T-helper 1 cell (primary cell): ENCODE data around the gene CLPTM1.
"Not testable (repeated sequence)": the region's sequence is repeated elsewhere in the genome, so short reads cannot be mapped to it uniquely, and the experiment has no call there.

ENCODE experiments used
- DNase-seq, 5 donors: peaks; one replicate each; pipeline ENCODE4 v3.0.0-alpha.2; 2012 to 2020

CLPTM1 gene

DNA sequence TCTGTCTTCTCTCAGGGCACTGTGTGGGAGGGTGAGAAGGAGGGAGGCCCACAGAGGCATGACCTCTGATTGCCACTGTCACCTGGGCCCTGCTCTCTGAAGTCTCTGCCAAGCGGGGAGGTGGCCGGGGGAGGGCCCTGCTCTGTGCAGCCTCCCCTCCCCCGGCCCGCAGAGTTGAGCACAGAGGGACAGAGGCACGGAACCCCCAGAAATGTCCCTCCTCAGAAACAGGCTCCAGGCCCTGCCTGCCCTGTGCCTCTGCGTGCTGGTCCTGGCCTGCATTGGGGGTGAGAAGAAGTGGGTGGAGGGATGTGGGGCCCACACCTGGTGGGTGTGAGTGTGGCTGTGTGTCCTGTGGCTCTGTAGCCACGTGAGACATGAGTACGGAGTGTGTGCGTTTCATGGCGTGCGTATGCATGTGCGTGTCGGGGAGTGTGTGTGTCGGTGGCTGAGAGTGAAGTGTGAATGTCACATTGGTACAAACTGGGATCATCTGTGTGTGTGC lies 13.1 kb upstream of the CLPTM1 start, which contains the start of gene APOC4:
TSS of gene APOC4 (plus strand) at position 171 of the 505 bp plus-strand sequence. CDS start at position 212, 41 bp downstream.
- DNase-seq: no peak

DNA sequence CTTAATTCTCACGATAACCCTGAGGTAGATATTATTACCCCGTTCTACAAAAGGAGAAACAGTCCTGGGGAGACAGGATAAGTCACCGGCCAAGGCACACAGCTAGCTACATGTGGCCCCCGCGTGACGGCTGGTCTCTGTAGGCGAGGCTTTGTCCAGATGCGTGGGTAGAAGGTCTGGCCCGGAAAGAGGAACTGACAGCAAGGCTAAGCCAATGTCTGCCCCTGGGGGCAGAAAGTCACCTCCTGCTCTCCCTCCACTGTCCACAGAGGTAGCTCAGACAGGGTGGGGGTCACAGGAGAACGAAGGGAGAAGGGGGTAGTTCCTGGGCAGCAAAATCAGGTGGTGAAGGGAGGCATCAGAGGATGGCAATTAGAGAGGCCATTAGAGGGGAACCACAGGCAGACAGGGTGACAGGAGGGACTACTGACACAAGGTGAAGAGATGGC lies 11.4 kb upstream of the CLPTM1 start:
- DNase-seq: no peak

DNA sequence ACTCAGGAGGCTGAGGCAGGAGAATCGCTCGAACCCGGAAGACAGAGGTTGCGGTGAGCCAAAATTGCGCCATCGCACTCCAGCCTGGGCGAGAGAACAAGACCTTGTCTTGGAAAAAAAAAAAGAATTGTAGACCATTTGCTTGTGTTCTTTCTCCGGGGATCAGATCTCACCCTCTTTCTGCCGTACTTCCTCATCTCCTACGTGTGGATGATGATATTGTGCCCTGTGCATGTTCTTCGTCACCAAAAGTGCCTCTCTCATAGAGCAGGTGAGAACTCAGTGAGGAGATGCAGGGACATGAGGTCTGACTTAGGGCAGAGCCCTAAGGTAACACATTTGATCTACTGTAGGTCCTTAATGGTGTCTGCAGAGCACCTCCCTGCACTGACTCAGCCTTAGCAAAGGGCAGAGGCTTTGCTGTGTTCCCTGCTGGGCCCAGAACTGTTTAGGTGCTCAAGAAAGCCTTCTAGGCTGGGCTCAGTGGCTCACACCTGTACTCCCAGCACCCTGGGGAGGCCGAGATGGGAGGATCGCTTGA lies 8.1 kb upstream of the CLPTM1 start:
- no peak for DNase-seq

DNA sequence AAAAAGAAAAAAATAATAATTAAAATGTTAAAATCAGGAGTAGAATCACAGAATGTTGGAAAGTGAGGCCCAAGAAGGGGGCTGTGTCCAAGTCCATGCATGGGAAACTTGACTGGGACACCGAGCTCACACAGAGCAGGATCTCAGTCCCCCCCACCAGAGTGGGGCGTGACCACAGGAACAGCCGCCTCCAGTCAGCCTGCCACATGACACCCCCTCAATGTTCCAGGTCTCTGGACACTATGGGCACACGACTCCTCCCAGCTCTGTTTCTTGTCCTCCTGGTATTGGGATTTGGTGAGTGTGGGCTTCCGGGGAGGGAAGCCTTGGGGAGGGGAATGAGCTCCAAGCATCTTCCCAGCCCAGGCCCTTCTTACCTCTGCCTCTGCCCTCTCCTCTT lies 6.9 kb upstream of the CLPTM1 start:
- DNase-seq: no peak

DNA sequence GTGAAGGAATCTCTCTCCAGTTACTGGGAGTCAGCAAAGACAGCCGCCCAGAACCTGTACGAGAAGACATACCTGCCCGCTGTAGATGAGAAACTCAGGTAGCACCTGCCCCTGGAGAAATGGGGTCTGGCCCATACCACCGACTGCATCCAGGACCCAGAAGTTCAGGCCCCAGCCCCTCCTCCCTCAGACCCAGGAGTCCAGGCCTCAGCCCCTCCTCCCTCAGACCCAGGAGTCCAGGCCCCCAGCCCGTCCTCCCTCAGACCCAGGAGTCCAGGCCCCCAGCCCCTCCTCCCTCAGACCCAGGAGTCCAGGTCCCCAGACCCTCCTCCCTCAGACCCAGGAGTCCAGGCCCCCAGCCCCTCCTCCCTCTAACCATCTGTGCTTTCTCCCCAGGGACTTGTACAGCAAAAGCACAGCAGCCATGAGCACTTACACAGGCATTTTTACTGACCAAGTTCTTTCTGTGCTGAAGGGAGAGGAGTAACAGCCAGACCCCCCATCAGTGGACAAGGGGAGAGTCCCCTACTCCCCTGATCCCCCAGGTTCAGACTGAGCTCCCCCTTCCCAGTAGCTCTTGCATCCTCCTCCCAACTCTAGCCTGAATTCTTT lies 6.3 kb upstream of the CLPTM1 start:
- DNase-seq: no peak

DNA sequence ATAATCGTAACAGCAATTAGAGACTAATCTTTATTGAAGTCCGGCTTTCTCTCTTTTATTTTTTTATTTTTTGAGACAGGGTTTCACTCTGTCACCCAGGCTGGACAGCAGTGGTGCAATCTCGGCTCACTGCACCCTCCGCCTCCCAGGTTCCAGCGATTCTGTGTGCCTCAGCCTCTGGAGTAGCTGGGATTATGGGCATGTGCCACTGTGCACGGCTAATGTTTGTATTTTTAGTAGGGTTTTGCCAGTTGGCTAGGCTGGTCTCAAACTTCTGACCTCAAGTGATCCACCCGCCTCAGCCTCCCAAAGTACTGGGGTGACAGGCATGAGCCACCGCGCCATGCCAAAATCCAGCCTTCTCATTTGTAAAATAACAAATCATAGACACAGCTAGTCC lies 5.6 kb upstream of the CLPTM1 start:
- no peak for DNase-seq

DNA sequence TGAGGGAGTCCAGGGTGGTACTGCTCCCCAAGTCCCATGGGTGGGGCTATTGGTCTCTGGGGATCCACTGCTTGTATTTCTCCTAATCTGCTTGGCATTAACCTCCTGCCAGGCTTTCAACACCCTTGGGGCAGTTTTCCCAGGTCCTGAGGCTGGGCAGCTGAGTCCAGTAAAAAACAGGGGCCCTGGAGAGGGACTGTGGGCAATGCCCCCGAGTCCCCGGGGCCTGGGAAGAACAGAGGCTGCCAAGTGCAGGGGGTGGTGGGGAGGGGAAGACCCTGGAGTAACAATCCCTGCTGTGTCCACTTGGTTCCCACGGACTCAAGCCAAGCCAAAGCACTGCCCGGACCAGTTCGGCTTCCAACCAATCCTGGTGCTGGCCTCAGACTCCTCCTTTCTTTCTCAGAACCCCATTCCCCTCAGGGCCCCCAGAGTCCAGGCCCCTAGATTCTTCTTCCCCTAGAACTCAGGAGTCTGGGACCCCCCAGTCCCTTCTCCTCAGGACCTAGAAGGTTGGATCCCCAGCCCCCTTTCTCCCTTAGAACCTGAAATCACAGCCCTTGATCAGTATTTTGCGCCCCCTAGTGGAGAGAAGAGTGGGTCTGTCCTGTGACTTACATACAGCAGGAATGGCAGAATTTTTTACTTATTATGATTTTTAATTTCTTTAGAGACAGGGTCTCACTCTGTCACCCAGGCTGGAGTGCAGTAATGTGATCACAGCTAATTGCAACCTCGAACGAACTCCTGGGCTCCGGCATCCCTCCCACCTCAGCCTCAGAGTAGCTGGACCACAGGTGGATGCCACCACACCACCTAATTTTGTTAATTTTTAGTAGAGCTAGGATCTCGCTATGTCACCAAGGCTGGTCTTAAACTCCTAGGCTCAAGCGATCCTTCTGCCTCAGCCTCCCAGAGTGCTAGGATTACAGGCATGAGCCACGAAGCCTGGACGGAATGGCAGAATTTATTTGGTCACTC lies 3.7 kb upstream of the CLPTM1 start:
- DNase-seq: peak; percentile 20 to 64 (median 51)

DNA sequence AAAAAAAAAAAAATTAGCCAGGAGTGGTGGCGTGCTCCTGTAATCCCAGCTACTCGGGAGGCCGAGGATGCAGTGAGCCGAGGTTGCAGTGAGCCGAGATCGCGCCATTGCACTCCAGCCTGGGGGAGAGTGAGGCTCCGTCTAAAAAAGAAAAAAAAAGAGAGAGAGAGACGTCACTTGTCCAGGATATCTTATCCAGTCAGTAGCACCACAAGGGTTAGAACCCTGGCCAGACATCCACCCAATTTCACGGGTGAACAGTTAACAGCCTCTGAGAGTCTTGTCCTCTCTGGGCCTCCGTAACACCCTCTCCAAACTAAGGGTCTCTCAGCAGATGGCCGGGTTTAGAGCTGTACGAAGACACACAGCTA lies 917 bp upstream of the CLPTM1 start:
- DNase-seq: no peak

DNA sequence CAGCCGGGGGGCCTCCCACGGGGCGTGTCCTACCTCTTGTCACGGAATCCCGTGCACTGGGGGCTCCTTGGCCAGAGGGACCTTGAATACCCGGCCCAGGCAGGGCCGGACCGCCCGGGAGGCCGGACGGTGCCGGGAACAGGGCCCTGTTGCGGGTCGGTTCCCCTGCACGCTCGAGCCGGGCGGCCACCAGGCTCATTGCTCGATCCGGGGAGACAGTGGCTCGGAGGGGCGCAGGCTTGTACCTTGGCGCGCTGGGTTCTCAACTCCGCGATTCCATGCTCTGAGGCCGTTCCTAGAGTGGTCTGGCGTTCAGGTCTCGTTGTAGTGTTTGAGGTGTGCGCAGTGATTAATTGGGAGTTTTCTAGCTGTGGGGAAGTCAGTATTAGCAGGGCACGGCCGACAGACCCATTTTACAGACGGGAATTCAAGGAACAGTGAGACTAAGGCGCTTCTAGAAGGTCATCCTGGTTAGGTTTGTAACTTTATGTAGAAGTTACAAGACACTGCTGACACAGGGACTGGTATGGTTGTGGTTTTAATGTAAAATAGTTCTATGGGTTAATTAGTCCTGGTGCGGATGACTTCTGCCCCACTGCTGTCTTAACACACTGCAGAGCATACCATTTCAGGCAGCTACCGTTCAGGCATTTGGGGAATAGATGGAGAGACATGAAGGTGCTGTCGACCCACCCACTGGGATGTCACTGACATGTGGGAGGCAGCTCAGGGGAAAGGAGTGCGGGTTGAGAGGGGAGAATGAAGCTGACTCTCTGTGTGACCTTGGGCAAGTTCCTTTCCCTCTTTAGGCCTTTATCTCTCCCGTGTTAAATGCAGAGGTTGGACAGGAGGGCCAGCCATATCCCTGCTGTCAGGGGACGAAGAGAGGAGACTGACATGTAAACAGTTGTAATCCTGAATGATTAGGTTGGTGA lies 592 bp downstream of the CLPTM1 start:
- peak in 1 of 5 donors; percentile 10 for DNase-seq

DNA sequence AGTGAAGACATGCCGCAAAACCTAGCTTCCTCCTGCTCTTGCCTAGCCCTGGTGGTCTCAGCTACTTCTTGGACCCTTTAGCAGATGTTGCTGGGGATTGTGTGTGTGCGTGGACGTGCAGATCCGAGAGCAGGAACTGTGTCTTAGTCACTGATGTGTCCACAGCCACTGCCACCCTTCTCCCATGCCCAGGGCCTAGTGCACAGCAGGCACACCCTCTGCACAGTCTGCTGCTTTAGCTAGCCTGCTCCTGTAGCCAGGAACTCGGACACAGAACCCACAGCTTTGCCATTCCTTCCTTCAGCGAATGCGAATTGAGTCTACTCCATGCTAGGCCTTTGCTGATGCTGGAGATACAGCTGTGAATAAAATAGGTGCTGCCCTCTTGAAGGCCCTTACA lies 2.3 kb downstream of the CLPTM1 start:
- DNase-seq: no peak

DNA sequence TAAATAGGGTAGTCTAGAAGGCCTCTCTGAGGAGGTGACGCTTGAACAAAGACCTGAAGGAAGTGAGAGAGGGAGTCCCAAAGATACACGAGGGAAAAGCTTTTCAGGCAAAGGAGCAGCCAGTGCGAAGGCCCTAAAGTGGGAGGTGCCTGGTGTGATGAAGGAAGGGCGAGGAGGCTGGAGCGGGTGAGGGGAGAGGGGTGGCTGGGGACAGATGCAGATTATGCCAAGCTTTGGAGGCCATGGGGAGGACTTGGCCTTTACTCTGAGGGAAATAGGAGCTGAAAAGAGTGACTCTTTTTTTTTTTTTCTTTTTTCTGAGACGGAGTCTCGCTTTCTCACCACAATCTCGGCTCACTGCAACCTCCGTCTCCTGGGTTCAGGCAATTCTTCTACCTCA lies 2.9 kb downstream of the CLPTM1 start:
- DNase-seq: no peak

DNA sequence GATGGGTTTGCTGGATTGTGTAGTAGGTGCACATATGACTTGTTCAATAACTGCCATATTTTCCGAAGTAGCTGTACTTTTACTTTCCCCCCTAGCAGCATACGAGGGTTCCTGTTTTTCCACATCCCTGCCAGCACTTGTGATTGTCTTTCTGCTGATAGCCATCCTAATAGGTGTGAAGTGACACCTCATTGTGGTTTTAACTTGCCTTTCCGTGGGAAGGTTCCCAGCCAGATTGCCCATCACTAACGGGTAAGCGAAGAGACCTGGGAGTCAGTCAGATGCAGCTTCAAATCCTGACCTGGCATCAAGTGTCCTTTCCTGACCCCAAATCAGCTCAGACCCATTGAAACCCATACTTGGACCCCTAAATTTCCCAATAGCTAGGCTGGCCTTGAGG lies 4.5 kb downstream of the CLPTM1 start:
- DNase-seq: no peak

DNA sequence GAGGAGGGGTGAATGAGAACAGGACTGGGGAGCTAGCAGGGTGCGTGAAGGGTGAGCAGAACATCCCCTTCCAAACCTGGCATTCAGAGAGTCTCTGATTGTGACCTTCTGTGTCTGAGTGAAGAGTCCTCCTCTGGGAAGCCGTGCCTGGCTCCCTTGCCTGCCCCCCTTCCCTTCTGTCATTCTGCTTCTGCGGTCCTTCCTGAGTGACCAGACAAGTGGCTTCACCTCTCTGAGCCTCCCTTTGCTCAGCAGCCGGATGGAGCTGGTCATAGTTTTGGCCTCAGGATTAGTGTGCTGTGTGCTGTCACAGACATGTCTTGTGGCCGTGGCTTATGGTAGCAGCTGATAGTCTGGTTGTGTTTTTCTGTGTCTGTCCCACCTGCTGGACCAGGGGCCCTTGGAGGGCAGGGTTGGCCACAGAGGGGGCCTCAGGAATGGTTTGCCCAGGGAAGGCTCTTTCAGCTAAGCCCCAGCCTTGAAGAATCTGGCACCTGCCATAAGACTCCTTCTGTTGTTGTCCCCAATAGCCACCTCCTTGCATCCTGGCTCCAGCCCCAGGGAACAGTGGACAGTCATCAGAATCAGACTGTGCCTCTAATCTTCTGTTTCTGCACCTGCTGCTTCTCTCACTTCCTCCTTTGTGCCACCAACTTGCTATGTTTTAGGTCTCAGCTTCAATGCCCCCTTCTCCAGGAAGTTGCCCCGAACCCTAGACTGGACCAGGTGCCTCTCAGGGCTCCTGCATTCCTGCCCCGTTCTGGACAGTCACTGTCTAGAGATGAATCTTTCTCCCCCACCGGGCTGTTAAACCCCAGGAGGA lies 5.9 kb downstream of the CLPTM1 start:
- no peak for DNase-seq

DNA sequence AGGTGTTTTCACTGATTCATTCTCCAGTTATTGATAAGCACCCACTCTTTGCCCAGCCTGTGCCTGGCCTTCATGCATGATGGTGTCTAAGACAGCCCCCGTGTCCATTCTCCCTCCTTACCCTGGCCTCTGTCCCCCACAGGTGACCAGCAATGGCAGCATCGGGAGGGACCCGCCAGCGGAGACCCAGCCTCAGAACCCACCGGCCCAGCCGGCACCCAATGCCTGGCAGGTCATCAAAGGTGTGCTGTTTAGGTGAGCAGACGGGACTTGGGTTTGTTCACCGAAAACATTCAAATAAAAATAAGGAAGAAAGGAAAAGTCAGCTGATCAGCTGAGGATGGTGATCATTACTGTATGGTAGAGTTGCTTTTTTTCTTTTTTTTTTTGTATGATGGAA lies 6.6 kb downstream of the CLPTM1 start:
- DNase-seq: no peak

DNA sequence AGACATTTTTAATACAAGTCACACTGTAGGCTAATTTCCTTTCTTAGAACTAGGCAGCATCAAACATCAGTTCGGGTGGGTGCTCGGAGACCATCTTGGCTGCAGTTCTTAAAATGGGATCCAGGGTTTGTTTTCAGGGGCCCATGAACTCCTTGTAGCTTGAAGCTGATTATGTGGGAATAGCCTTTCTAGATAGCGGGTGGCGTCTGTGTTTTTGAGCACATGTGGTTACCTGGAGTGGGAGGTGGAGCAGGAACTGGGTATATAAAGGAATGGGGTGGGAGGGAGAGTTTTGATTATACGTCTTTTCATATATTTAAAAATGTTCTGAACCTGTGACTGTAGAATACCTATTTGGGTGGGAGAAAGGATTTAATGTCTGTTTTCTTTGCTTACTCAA lies 12.9 kb downstream of the CLPTM1 start:
- no peak for DNase-seq

DNA sequence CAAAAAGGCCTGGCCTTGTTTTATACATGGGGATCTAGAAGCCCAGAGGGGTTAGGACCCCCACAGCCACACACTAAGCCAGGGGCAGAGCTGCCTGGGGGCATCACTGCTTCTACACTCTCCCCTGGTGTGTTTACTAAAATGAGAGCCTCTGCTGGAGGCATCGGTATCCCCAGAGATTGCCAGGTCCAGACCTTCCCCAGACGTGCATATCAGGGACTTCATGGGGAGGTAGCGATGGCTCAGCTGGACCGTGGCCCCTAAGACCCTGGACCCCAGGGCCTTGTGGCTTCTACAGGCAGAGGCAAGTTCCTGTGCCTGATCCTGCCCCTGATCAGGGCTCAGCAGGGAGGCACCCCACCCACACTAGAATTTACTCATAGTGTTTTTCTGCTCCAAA lies 13.5 kb downstream of the CLPTM1 start:
- DNase-seq: no peak

DNA sequence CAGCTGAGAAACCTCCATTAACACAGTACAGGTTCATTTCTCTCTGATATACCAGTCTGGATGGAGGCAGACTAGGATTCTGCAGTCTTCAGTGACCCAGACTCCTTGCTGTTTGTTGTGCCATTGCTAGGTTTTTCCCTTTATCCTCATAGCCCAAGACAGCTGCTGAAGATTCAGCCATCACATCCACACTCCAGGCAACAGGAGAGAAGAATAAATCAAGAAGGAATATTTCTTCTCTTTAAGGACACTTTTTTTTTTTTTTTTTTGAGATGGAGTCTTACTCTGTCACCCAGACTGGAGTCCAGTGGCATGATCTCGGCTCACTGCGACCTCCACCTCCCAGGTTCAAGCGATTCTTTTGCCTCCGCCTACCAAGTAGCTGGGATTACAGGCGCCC lies 14.3 kb downstream of the CLPTM1 start:
- DNase-seq: no peak

DNA sequence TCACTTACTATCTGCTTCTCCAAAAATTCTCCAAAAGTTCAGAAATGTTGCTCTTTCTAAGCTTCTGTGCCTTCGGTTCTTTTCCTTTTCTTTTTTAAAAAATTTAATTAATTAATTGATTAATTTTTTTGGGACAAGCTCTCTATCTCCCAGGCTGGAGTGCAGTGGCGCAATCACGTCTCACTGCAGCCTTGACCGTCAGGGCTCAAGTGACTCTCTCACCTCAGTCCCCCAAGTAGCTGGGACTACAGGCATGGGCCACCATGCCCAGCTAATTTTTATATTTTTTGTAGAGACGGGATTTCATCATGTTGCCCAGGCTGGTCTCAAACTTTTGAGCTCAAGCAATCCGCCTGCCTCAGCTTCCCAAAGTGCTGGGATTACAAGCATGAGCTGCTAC lies 16.3 kb downstream of the CLPTM1 start:
- not testable (repeated sequence) for DNase-seq

DNA sequence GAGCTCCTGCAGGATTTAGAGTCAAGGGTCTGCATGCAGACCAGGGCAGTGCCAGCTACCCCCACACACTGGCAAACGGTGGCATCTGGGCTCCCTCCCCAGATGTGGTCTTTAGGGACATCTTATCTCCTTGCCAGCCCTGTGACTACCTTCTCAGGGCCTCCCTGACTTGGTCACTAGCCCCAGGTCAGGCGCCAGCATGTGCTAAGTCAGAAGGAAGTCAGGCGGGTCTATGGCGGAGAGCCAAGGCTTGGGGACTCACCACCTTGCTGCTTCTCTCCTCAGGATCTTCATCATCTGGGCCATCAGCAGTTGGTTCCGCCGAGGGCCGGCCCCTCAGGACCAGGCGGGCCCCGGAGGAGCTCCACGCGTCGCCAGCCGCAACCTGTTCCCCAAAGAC lies 17.6 kb downstream of the CLPTM1 start:
- no peak for DNase-seq

DNA sequence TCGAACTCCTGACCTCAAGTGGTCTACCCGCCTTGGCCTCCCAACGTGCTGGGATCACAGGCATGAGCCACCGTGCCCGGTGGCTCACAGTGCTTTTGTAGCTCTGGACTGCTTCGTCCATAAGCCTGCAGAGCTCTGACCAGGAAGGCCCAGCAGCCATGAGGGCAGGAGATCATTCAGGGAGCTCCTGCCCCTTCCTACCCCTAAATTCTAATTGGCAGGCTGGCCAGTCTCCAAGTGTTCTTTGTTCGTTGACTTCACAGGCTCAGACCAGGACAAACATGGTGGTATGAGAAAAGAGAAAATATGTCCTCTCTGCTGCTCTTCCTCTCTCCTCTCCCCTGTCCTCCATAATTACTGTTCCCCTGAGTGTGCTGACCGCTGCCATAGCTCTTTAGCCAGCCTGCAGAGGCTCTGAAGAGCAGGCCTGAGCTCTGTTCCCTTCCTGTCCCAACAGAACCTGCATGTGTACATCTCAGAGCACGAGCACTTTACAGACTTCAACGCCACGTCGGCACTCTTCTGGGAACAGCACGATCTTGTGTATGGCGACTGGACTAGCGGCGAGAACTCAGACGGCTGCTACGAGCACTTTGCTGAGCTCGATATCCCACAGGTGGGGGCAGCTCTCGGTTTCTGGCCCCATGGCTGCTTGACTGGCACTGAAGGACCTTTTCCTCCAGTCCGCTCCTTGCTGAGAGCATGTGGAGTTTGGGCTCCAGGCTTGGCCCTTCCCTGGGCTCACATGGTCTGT lies 19.0 kb downstream of the CLPTM1 start:
- DNase-seq: no peak

DNA sequence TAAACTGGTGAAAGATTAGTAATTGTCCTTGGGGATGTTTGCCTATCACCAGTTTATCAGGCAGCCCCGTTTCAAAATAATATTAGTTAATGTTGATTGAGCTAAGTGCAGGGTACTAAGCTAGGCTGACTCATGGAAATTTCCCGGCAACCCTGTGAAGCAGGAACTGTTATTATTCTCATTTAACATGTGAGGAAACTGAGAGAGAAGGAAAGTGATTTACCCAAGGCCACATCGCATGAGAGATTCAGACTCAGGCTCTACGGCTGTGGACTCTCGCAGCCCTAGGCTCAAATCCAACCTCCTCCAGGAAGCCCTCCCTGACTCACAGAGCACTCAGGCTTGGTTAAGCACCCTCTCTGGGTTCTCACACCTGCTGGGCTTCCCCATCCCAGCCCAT lies 19.7 kb downstream of the CLPTM1 start:
- no peak for DNase-seq
